OCI-LY7 (cell line): ENCODE measurements around the gene NR2F2. TPM values are rescaled to one million over a fixed set of nuclear protein-coding genes. Genes with fewer than 3 reads are reported as not detected.

Experiments used
- BruUV-seq: library from RNA; stranded (reverse); fragments of 400-500 nt; replicated peaks from 2 replicates; lab custom pipeline; 2021; lab: Mats Ljungman, UMichigan
- CTCF ChIA-PET: fragments of 300-600 bp; sonication (Branson Sonifier 250); formaldehyde crosslinking; loops from one replicate; lab custom pipeline; 2022; ENCODE audit warnings: antibody characterized with exemption; ENCODE audit not compliant: unreplicated experiment; lab: Charles Lee
- POLR2A ChIA-PET: fragments of 300-600 bp; sonication (Branson Sonifier 250); formaldehyde crosslinking; loops from one replicate; lab custom pipeline; 2022; ENCODE audit warnings: antibody characterized with exemption; lab: Charles Lee
- DNase-seq: peaks from one replicate; pipeline ENCODE4 v3.0.0-alpha.2; 2015; ENCODE audit warnings: low spot score
- H2AFZ ChIP-seq: fragments of 200-600 bp; sonication (generic), shearing (Covaris generic); 2 replicates; pipeline ENCODE4 v1.6.1; 2014; ENCODE audit warnings: mild to moderate bottlenecking, antibody characterized with exemption, low read length, moderate library complexity
- H3K27ac ChIP-seq: fragments of 200-600 bp; sonication (generic); 2 replicates; pipeline ENCODE4 v1.5.1; 2014; ENCODE audit warnings: mixed run types, low read depth, mild to moderate bottlenecking, moderate library complexity, low read length, inconsistent platforms; ENCODE audit not compliant: poor library complexity, severe bottlenecking
- H3K36me3 ChIP-seq: fragments of 200-600 bp; sonication (generic); 2 replicates; pipeline ENCODE4 v1.6.1; 2014; ENCODE audit warnings: mild to moderate bottlenecking, antibody characterized with exemption, low read length, moderate library complexity, mixed read lengths; ENCODE audit not compliant: insufficient read depth
- H3K4me1 ChIP-seq: fragments of 200-600 bp; sonication (generic); 2 replicates; pipeline ENCODE4 v1.5.1; 2014; ENCODE audit warnings: mild to moderate bottlenecking, low read length; ENCODE audit not compliant: insufficient read depth, poor library complexity, severe bottlenecking
- H3K4me2 ChIP-seq: fragments of 200-600 bp; sonication (generic); 2 replicates; pipeline ENCODE4 v1.6.1; 2014; ENCODE audit warnings: mild to moderate bottlenecking, low read length
- H3K4me3 ChIP-seq: fragments of 200-600 bp; sonication (generic); 2 replicates; pipeline ENCODE4 v1.5.1; 2014; ENCODE audit warnings: mild to moderate bottlenecking, low read depth, low read length; ENCODE audit not compliant: poor library complexity, severe bottlenecking
- H3K79me2 ChIP-seq: fragments of 200-600 bp; sonication (generic); 2 replicates; pipeline ENCODE4 v1.6.1; 2016; ENCODE audit warnings: low read depth, mild to moderate bottlenecking, low read length, moderate library complexity, mixed read lengths; ENCODE audit not compliant: insufficient read depth
- H3K9me2 ChIP-seq: fragments of 200-600 bp; sonication (generic); 2 replicates; pipeline ENCODE4 v1.6.1; 2016; ENCODE audit warnings: mild to moderate bottlenecking, low read length, mixed read lengths; ENCODE audit not compliant: insufficient read depth
- H3K9me3 ChIP-seq: fragments of 200-600 bp; sonication (generic); 2 replicates; pipeline ENCODE4 v1.6.1; 2014; ENCODE audit warnings: mild to moderate bottlenecking, mixed run types, low read length, mixed read lengths
- H4K20me1 ChIP-seq: fragments of 200-600 bp; sonication (generic); 2 replicates; pipeline ENCODE4 v1.6.1; 2014; ENCODE audit warnings: mild to moderate bottlenecking, antibody characterized with exemption, low read length, moderate library complexity, mixed read lengths; ENCODE audit not compliant: insufficient read depth
- CTCF ChIP-seq: fragments of 200-600 bp; sonication (generic); conservative IDR thresholded peaks from 2 replicates; pipeline ENCODE4 v1.5.1; 2014; ENCODE audit warnings: mild to moderate bottlenecking, antibody characterized with exemption, low read length, moderate library complexity, mixed read lengths
- EZH2phosphoT487 ChIP-seq: fragments of 200-600 bp; sonication (generic); IDR thresholded peaks from 2 replicates; pipeline ENCODE4 v1.6.1; 2018; ENCODE audit warnings: low read depth, borderline replicate concordance, mild to moderate bottlenecking, mixed run types, antibody characterized with exemption, low read length, moderate library complexity, mixed read lengths
- intact Hi-C: fragments of 100-400 bp; cut with micrococcal nuclease; formaldehyde crosslinking; loops from one replicate; pipeline ENCODE4 v1.10.0; 2022; ENCODE audit not compliant: unreplicated experiment
- total RNA-seq, 2 experiments: library from RNA; depleted of rRNA in 1 of 2; stranded (reverse); fragments of >200 nt in 1 of 2; shearing (Covaris generic) in 1 of 2; gene quantifications; 2 replicates each; pipeline ENCODE4 v1.2.3, GENCODE V29; 2014 to 2022

Gene NR2F2
- total RNA-seq, 2 experiments from 2014 or later = not detected

- no peak overlapping the region for H3K4me2 ChIP-seq
- ChIA-PET POLR2A (interaction anchor here (1.0 kb wide), 1 partner anchor 8 kb away, joined by 4 read pairs; no protein-coding TSS in a partner anchor), CTCF (no interaction called here)
- no peak for TF ChIP-seq CTCF
- no peak for TF ChIP-seq EZH2phosphoT487
- no peak overlapping the region for H3K27ac ChIP-seq
- intact Hi-C loops = no loop called here
- no peaks in the 10 kb centered on the region for H3K9me2 ChIP-seq
- H3K36me3 ChIP-seq = no peaks in the 10 kb centered on the region
- H2AFZ ChIP-seq = no peak overlapping the region
- no peaks in the 10 kb centered on the region for H3K79me2 ChIP-seq
- DNase-seq = no peak
- no peaks in the 10 kb centered on the region for H4K20me1 ChIP-seq
- BruUV-seq = no TSS peak
- H3K9me3 ChIP-seq = 0 out of 2 replicates have a peak, but pooled peaks cover 4% of the 10 kb centered on the region
- H3K4me3 ChIP-seq = no peak overlapping the region
- no peaks in the 10 kb centered on the region for H3K4me1 ChIP-seq
Observed at GRCh38 chr15:96293441-96293840, 37.1 kb upstream of the NR2F2 start.

GRCh38 chr15:96294766-96295165 is 35.7 kb upstream of the NR2F2 start:
- POLR2A ChIA-PET = no interaction called here

More at GRCh38 chr15:96294766-96295165, 35.7 kb upstream of the NR2F2 start:
- no peaks in the 10 kb centered on the region for H3K36me3 ChIP-seq
- CTCF ChIA-PET = no interaction called here
- H3K27ac ChIP-seq = no peak overlapping the region
- H3K4me3 ChIP-seq = no peak overlapping the region
- no peaks in the 10 kb centered on the region for H3K4me1 ChIP-seq
- no peak for DNase-seq
- H3K9me2 ChIP-seq = no peaks in the 10 kb centered on the region
- no peak overlapping the region for H3K4me2 ChIP-seq
- no peak for TF ChIP-seq EZH2phosphoT487
- TF ChIP-seq CTCF = no peak
- BruUV-seq = no TSS peak
- H3K79me2 ChIP-seq = no peaks in the 10 kb centered on the region
- no peaks in the 10 kb centered on the region for H4K20me1 ChIP-seq
- H2AFZ ChIP-seq = no peak overlapping the region
- intact Hi-C loops = no loop called here
- 0 out of 2 replicates have a peak, but pooled peaks cover 4% of the 10 kb centered on the region for H3K9me3 ChIP-seq
